Fibroblast of lung (primary cell): ENCODE measurements around the gene ARHGAP6. TPM values are rescaled to one million over a fixed set of nuclear protein-coding genes. Genes with fewer than 3 reads are reported as not detected.

Experiments
- DNase-seq, 2 donors: peaks; one replicate each; pipeline versions ENCODE4 v3.0.0 to v3.0.0-alpha.2; 2010; ENCODE audit warnings: low read depth in 2 of 2
- H2AFZ ChIP-seq: 2 replicates; pipeline ENCODE4 v1.5.1; 2012; ENCODE audit warnings: low read length, control low read depth, inconsistent platforms
- H3K27ac ChIP-seq: 2 replicates; pipeline ENCODE4 v1.5.1; 2011; ENCODE audit warnings: low read length, control low read depth; ENCODE audit not compliant: insufficient read depth
- H3K27me3 ChIP-seq: 2 replicates; pipeline ENCODE4 v1.5.1; 2011; ENCODE audit warnings: mild to moderate bottlenecking, low read length; ENCODE audit not compliant: control insufficient read depth, insufficient read depth
- H3K36me3 ChIP-seq: 2 replicates; pipeline ENCODE4 v1.5.1; 2011; ENCODE audit warnings: low read length; ENCODE audit not compliant: control insufficient read depth, insufficient read depth
- H3K4me1 ChIP-seq: 2 replicates; pipeline ENCODE4 v1.5.1; 2011; ENCODE audit warnings: low read length; ENCODE audit not compliant: control insufficient read depth, insufficient read depth; ENCODE audit errors: extremely low read depth
- H3K4me2 ChIP-seq: 2 replicates; pipeline ENCODE4 v1.5.1; 2011; ENCODE audit warnings: low read length, control low read depth; ENCODE audit not compliant: insufficient read depth; ENCODE audit errors: extremely low read depth
- H3K4me3 ChIP-seq, 4 experiments: fragments of 200-600 bp in 1 of 4; sonication (generic) in 1 of 4; replicated peaks in 1 of 4; 2 replicates each; pipeline ENCODE4 v1.5.1; 2011 to 2016; ENCODE audit warnings: low read length in 4 of 4, low read depth in 3 of 4, mild to moderate bottlenecking in 3 of 4, control low read depth in 2 of 4, inconsistent platforms in 1 of 4, mixed read lengths in 1 of 4; ENCODE audit not compliant: insufficient read depth in 1 of 4; ENCODE audit errors: control extremely low read depth in 1 of 4
- H3K79me2 ChIP-seq: 2 replicates; pipeline ENCODE4 v1.5.1; 2012; ENCODE audit warnings: mild to moderate bottlenecking, low read length, inconsistent platforms; ENCODE audit not compliant: control insufficient read depth, insufficient read depth
- H3K9ac ChIP-seq: 2 replicates; pipeline ENCODE4 v1.5.1; 2011; ENCODE audit warnings: mild to moderate bottlenecking, low read length, control low read depth; ENCODE audit not compliant: insufficient read depth
- H3K9me3 ChIP-seq: 2 replicates; pipeline ENCODE4 v1.5.1; 2012; ENCODE audit warnings: low read depth, low read length; ENCODE audit not compliant: control insufficient read depth, insufficient read depth
- H4K20me1 ChIP-seq: 2 replicates; pipeline ENCODE4 v1.5.1; 2011; ENCODE audit warnings: low read length; ENCODE audit not compliant: control insufficient read depth, insufficient read depth; ENCODE audit errors: extremely low read depth
- EZH2 ChIP-seq: IDR thresholded peaks from 2 replicates; pipeline ENCODE4 v1.5.1; 2012; ENCODE audit warnings: low read length, control low read depth, mild to moderate bottlenecking; ENCODE audit errors: missing control alignments
- polyA plus RNA-seq, 2 donors: library from polyadenylated mRNA; depleted of rRNA in 1 of 2; stranded (reverse) in 1 of 2; unstranded in 1 of 2; fragments of >200 nt; gene quantifications; 2 replicates each; pipeline ENCODE4 v1.2.1, GENCODE V29; 2011 to 2012; ENCODE audit warnings: missing spikeins in 1 of 2
- total RNA-seq: library from RNA; depleted of rRNA; stranded (reverse); fragments of >200 nt; gene quantifications from 2 replicates; pipeline ENCODE4 v1.2.1, GENCODE V29; 2014
- TF ChIP-seq, protein P1 (sequence below), 2 donors: IDR thresholded peaks in 1 of 2; conservative IDR thresholded peaks in 1 of 2; 1 replicate in 1 of 2; 2 replicates in 1 of 2; pipeline ENCODE4 v1.5.1; 2011 to 2012; ENCODE audit warnings: low read length in 2 of 2, control low read depth in 1 of 2, inconsistent platforms in 1 of 2, low read depth in 1 of 2, mild to moderate bottlenecking in 1 of 2

The ARHGAP6 gene
- total and polyA plus RNA-seq, 2 donors (not counting 1 experiment from before 2014, with no cell fraction given), result 5.9 to 11.7 TPM

DNA sequence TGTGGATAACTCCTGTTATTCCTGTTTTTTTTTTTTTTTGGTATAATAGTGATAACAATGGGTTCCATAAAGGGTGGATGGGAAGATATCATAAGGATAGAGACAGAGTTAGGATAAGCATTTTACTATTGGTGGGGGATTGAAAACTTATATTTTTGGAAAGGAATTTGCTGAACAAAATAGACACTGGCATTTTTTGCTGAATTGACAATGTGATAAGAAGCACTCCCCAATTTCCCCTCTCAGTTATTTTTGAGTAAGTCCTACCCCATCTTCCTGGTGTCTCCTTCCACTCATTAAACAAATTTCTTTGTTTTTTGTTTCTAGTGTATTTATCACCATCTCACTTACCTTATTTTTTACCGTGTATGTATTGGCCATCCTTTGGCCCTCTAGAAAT lies 316.7 kb downstream of the ARHGAP6 start:
- no peak for TF ChIP-seq EZH2
- TF ChIP-seq, protein P1, sequence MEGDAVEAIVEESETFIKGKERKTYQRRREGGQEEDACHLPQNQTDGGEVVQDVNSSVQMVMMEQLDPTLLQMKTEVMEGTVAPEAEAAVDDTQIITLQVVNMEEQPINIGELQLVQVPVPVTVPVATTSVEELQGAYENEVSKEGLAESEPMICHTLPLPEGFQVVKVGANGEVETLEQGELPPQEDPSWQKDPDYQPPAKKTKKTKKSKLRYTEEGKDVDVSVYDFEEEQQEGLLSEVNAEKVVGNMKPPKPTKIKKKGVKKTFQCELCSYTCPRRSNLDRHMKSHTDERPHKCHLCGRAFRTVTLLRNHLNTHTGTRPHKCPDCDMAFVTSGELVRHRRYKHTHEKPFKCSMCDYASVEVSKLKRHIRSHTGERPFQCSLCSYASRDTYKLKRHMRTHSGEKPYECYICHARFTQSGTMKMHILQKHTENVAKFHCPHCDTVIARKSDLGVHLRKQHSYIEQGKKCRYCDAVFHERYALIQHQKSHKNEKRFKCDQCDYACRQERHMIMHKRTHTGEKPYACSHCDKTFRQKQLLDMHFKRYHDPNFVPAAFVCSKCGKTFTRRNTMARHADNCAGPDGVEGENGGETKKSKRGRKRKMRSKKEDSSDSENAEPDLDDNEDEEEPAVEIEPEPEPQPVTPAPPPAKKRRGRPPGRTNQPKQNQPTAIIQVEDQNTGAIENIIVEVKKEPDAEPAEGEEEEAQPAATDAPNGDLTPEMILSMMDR (conservative IDR thresholded peaks at IDR 0.05 in 1 of 2, IDR thresholded peaks at IDR 0.05 in 1 of 2; ENCODE audit: low read depth in 1 of 2, low read length in 2 of 2), result no peak
- DNase-seq, result no peak
- no peaks in the 10 kb centered on the region for H4K20me1 ChIP-seq

DNA sequence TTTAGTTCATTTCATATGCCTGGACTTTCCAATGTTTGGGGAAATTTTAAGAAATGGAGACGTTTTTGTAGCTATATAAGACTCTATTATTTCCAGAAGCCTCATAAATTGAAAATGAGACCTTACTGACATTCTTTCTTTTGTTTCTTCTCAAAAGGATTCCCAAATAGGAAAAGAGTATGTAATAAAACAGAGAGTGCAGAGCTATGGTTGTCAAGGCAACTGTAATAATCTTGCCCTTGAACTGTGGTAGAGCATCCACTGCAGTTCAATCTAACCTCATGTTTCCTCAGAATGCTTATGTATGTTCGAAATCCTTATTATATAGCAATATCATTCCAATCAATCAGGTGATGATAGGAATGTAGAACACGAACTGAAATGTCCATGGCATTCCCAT lies 318.4 kb downstream of the ARHGAP6 start:
- no peak for DNase-seq
- no peaks in the 10 kb centered on the region for H4K20me1 ChIP-seq
- H3K9ac ChIP-seq, result no peak overlapping the region
- H3K9me3 ChIP-seq, result no peaks in the 10 kb centered on the region
- no peaks in the 10 kb centered on the region for H3K79me2 ChIP-seq
- H3K27ac ChIP-seq, result no peak overlapping the region
- no peak overlapping the region for H3K4me3 ChIP-seq
- no peak for TF ChIP-seq EZH2
- TF ChIP-seq, protein P1 (conservative IDR thresholded peaks at IDR 0.05 in 1 of 2, IDR thresholded peaks at IDR 0.05 in 1 of 2; ENCODE audit: low read depth in 1 of 2, low read length in 2 of 2), result no peak
- H3K4me1 ChIP-seq, result peaks cover 4% of the 10 kb centered on the region
- no peak overlapping the region for H3K4me2 ChIP-seq
- H3K27me3 ChIP-seq, result no peaks in the 10 kb centered on the region
- H2AFZ ChIP-seq, result no peak overlapping the region
- no peaks in the 10 kb centered on the region for H3K36me3 ChIP-seq

More for the DNA sequence above, 316.7 kb downstream of the ARHGAP6 start:
- Histone ChIP-seq H3K36me3 (no peaks in the 10 kb centered on the region), H3K27me3 (no peaks in the 10 kb centered on the region), H3K4me2 (no peak overlapping the region), H3K9me3 (no peaks in the 10 kb centered on the region), H3K79me2 (no peaks in the 10 kb centered on the region), H3K27ac (no peak overlapping the region), H3K9ac (no peak overlapping the region), H3K4me3 (no peak overlapping the region), H3K4me1 (peaks cover 8% of the 10 kb centered on the region), H2AFZ (no peak overlapping the region)

DNA sequence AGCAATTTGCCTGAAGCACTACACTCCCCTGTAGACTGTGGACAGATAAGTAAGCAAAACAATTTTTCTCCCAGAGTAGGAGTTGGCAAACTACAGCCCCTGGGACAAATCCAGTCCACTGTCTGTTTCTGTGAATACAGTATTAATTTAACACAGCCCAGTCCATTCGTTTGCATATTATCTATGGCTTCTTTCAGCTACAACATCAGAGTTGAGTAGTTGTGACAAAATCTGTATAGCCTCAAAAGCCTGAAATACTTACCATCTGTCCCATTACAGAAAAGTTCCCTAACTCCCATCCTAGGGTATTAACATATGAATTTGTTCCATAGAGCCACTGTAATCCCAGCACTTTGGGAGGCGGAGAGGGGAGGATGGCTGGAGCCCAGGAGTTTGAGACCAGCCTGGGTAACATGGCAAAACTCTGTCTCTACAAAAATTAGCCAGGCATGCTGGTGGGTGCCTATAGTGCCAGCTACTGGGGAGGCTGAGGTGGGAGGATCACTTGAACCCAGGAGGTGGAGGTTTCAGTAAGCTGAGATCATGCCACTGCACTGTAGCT lies 319.5 kb downstream of the ARHGAP6 start:
- Histone ChIP-seq H3K27ac (no peak overlapping the region), H3K4me1 (no peaks in the 10 kb centered on the region)

More for the DNA sequence above, 319.5 kb downstream of the ARHGAP6 start:
- no peaks in the 10 kb centered on the region for H3K79me2 ChIP-seq
- H3K4me3 ChIP-seq, result no peak overlapping the region
- H4K20me1 ChIP-seq, result no peaks in the 10 kb centered on the region
- no peaks in the 10 kb centered on the region for H3K36me3 ChIP-seq
- peak in 1 of 2 donors; percentile 3 for DNase-seq
- no peak for TF ChIP-seq EZH2
- TF ChIP-seq, protein P1 (conservative IDR thresholded peaks at IDR 0.05 in 1 of 2, IDR thresholded peaks at IDR 0.05 in 1 of 2; ENCODE audit: low read depth in 1 of 2, low read length in 2 of 2), result no peak
- no peaks in the 10 kb centered on the region for H3K9me3 ChIP-seq
- H2AFZ ChIP-seq, result no peak overlapping the region
- H3K27me3 ChIP-seq, result no peaks in the 10 kb centered on the region
- no peak overlapping the region for H3K9ac ChIP-seq
- H3K4me2 ChIP-seq, result no peak overlapping the region
